Astrocyte of the cerebellum (primary cell): Measurements from ENCODE around the gene HTR2A.

Experiments used
- DNase-seq: peaks from one replicate; pipeline ENCODE4 v3.0.0-alpha.2; 2011; ENCODE audit warnings: low read depth
- H3K4me3 ChIP-seq: 2 replicates; pipeline ENCODE4 v1.5.1; 2011; ENCODE audit warnings: mild to moderate bottlenecking, low read depth, low read length, moderate library complexity
- in situ Hi-C: cut with HindIII; loops from 2 replicates; pipeline ENCODE4 v1.10.0; 2017; ENCODE audit warnings: low sequenced_read_pairs
- TF ChIP-seq, protein P1 (sequence below): IDR thresholded peaks from 2 replicates; pipeline ENCODE4 v1.5.1; 2012; ENCODE audit warnings: low read length, low read depth, moderate library complexity, mild to moderate bottlenecking; ENCODE audit errors: missing control alignments

The HTR2A gene

DNA sequence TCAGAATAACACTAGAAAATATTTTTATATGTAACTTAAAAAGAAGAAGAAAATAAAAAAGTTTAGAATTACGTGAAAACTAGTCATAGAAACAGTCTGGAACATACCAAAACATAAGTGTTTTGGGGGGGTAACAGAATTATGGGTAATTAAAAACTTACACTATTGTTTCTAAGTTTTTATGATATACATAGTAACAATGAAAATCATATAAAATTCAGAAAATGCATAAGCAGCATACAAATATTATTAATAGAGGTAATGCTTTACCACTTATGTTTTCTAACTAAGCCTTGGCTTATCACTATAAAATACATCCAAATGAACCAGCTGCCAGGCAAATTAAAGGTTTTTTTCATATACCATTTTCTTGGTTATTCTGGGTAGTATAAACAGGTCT lies 114.8 kb downstream of the HTR2A start:
- in situ Hi-C loops, result no loop called here
- H3K4me3 ChIP-seq, result no peak overlapping the region
- DNase-seq, result no peak
- TF ChIP-seq, protein P1, sequence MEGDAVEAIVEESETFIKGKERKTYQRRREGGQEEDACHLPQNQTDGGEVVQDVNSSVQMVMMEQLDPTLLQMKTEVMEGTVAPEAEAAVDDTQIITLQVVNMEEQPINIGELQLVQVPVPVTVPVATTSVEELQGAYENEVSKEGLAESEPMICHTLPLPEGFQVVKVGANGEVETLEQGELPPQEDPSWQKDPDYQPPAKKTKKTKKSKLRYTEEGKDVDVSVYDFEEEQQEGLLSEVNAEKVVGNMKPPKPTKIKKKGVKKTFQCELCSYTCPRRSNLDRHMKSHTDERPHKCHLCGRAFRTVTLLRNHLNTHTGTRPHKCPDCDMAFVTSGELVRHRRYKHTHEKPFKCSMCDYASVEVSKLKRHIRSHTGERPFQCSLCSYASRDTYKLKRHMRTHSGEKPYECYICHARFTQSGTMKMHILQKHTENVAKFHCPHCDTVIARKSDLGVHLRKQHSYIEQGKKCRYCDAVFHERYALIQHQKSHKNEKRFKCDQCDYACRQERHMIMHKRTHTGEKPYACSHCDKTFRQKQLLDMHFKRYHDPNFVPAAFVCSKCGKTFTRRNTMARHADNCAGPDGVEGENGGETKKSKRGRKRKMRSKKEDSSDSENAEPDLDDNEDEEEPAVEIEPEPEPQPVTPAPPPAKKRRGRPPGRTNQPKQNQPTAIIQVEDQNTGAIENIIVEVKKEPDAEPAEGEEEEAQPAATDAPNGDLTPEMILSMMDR, result no peak
